CD4-positive, alpha-beta T cell (primary cell): Measurements from ENCODE around the gene RIPOR3. TPM values are rescaled to one million over a fixed set of nuclear protein-coding genes. Genes with fewer than 3 reads are reported as not detected.
"Not testable (repeated sequence)": the region's sequence is repeated elsewhere in the genome, so short reads cannot be mapped to it uniquely, and the experiment has no call there.

Experiments
- ATAC-seq: fragments of 200-7000 bp; cut with Tn5 transposase; one replicate; pipeline ENCODE4 v1.10.0; 2022; ENCODE audit warnings: mild to moderate bottlenecking; ENCODE audit not compliant: poor library complexity
- CTCF ChIA-PET: fragments of 350-600 bp; sonication (Branson Sonifier 250); formaldehyde crosslinking; loops from one replicate; lab custom pipeline; 2021; ENCODE audit warnings: antibody characterized with exemption, inconsistent platforms; lab: Charles Lee
- POLR2A ChIA-PET: fragments of 350-600 bp; sonication (Branson Sonifier 250); formaldehyde crosslinking; loops from one replicate; lab custom pipeline; 2021; ENCODE audit warnings: antibody characterized with exemption, inconsistent platforms; lab: Charles Lee
- DNase-seq, 14 experiments: peaks; one replicate each; pipeline ENCODE4 v3.0.0-alpha.2; 2013 to 2020; ENCODE audit warnings: mixed read lengths in 2 of 14
- H3K27ac ChIP-seq, 2 donors: one replicate each; pipeline versions ENCODE4 v1.5.1 to v1.7.0; 2013; ENCODE audit warnings: low read length in 2 of 2, low read depth in 1 of 2, mild to moderate bottlenecking in 1 of 2
- H3K27me3 ChIP-seq, 2 experiments: 1 replicate in 1 of 2; 2 replicates in 1 of 2; pipeline versions ENCODE4 v1.6.1 to v1.7.0; 2013; ENCODE audit warnings: low read length in 2 of 2, control low read depth in 1 of 2, mild to moderate bottlenecking in 1 of 2, moderate library complexity in 1 of 2; ENCODE audit not compliant: insufficient read depth in 2 of 2, control insufficient read depth in 1 of 2
- H3K36me3 ChIP-seq: one replicate; pipeline ENCODE4 v1.6.1; 2013; ENCODE audit warnings: low read length, control low read depth; ENCODE audit not compliant: insufficient read depth
- H3K4me1 ChIP-seq: one replicate; pipeline ENCODE4 v1.6.1; 2013; ENCODE audit warnings: low read length, control low read depth; ENCODE audit not compliant: insufficient read depth
- H3K4me3 ChIP-seq: one replicate; pipeline ENCODE4 v1.5.1; 2013; ENCODE audit warnings: mild to moderate bottlenecking, low read length, moderate library complexity
- H3K9me3 ChIP-seq, 2 experiments: 1 replicate in 1 of 2; 2 replicates in 1 of 2; pipeline versions ENCODE4 v1.6.1 to v1.7.0; 2013; ENCODE audit warnings: low read length in 2 of 2, mild to moderate bottlenecking in 2 of 2, control low read depth in 1 of 2, moderate library complexity in 1 of 2; ENCODE audit not compliant: control insufficient read depth in 1 of 2, insufficient read depth in 1 of 2
- H3K27ac Mint-ChIP-seq: one replicate; pipeline ENCODE4 v1.8.0; 2020; ENCODE audit warnings: mixed read lengths
- H3K27me3 Mint-ChIP-seq: one replicate; pipeline ENCODE4 v1.8.0; 2021; ENCODE audit warnings: mixed read lengths
- H3K36me3 Mint-ChIP-seq: one replicate; pipeline ENCODE4 v1.8.0; 2021; ENCODE audit warnings: low read depth, mixed read lengths
- H3K4me1 Mint-ChIP-seq: one replicate; pipeline ENCODE4 v1.8.0; 2021; ENCODE audit warnings: low read depth, mixed read lengths
- H3K4me3 Mint-ChIP-seq: one replicate; pipeline ENCODE4 v1.8.0; 2020; ENCODE audit warnings: mild to moderate bottlenecking, mixed read lengths
- H3K9me3 Mint-ChIP-seq: one replicate; pipeline ENCODE4 v1.8.0; 2020; ENCODE audit warnings: mixed read lengths
- CTCF ChIP-seq: fragments of 200-600 bp; IDR thresholded peaks from one replicate; pipeline ENCODE4 v1.8.0; 2022; ENCODE audit warnings: antibody characterized with exemption, mild to moderate bottlenecking
- intact Hi-C, 2 experiments: fragments of 100-400 bp; cut with DNase I in 1 of 2; cut with micrococcal nuclease in 1 of 2; formaldehyde crosslinking; loops; one replicate each; pipeline versions ENCODE4 v1.15.1 to v1.9.0; 2023 to 2025; cut with DNase I, micrococcal nuclease
- total RNA-seq, 174 experiments: library from RNA in 2 of 174; stranded (reverse) in 2 of 174; gene quantifications; one replicate each; pipeline ENCODE4 v1.2.3 and lab custom pipeline; 2021 to 2026

Gene RIPOR3
- total RNA-seq, 2 experiments from 2014 or later, result not detected

- Histone ChIP-seq H3K4me3 (no peak overlapping the region), H3K27me3 (no peaks in the 10 kb centered on the region), H3K4me1 (no peaks in the 10 kb centered on the region), H3K27ac (no peak overlapping the region), H3K36me3 (no peaks in the 10 kb centered on the region), H3K9me3 (no peaks in the 10 kb centered on the region)
- H3K27me3 Mint-ChIP-seq, result peaks cover 4% of the 10 kb centered on the region
- H3K36me3 Mint-ChIP-seq, result no peaks in the 10 kb centered on the region
- H3K27ac Mint-ChIP-seq, result no peak overlapping the region
- ChIA-PET POLR2A (no interaction called here), CTCF (no interaction called here)
- H3K4me3 Mint-ChIP-seq, result no peak overlapping the region
- no peak for TF ChIP-seq CTCF
- DNase-seq (no peak), ATAC-seq (no peak)
- no peaks in the 10 kb centered on the region for H3K4me1 Mint-ChIP-seq
- intact Hi-C loops, result no loop called here
- H3K9me3 Mint-ChIP-seq, result no peaks in the 10 kb centered on the region
Observed at GRCh38 chr20:50673146-50673465, 18.2 kb downstream of the RIPOR3 start.

- Mint-ChIP-seq H3K36me3 (no peaks in the 10 kb centered on the region), H3K27me3 (peaks cover 4% of the 10 kb centered on the region), H3K4me3 (no peak overlapping the region), H3K4me1 (no peaks in the 10 kb centered on the region), H3K27ac (no peak overlapping the region), H3K9me3 (no peaks in the 10 kb centered on the region)
- Histone ChIP-seq H3K4me1 (no peaks in the 10 kb centered on the region), H3K36me3 (no peaks in the 10 kb centered on the region), H3K27ac (no peak overlapping the region), H3K9me3 (no peaks in the 10 kb centered on the region), H3K4me3 (no peak overlapping the region), H3K27me3 (no peaks in the 10 kb centered on the region)
- ChIA-PET CTCF (no interaction called here), POLR2A (no interaction called here)
- ATAC-seq (no peak), DNase-seq (no peak)
- intact Hi-C loops, result no loop called here
- no peak for TF ChIP-seq CTCF
Observed at GRCh38 chr20:50672400-50673145, 18.8 kb downstream of the RIPOR3 start.

- Mint-ChIP-seq H3K4me3 (no peak overlapping the region), H3K27ac (no peak overlapping the region)
- intact Hi-C loops, result no loop called here
Observed at GRCh38 chr20:50671626-50672025, 19.7 kb downstream of the RIPOR3 start.

GRCh38 chr20:50671010-50671409 is 20.3 kb downstream of the RIPOR3 start:
- intact Hi-C loops, ATAC-seq, POLR2A ChIA-PET, H3K27ac Mint-ChIP-seq, H3K36me3 Mint-ChIP-seq, H3K4me1 Mint-ChIP-seq, H3K4me1 ChIP-seq, H3K9me3 Mint-ChIP-seq, H3K27me3 Mint-ChIP-seq, H3K4me3 Mint-ChIP-seq, CTCF ChIA-PET, H3K9me3 ChIP-seq, H3K4me3 ChIP-seq, H3K27me3 ChIP-seq, DNase-seq, H3K36me3 ChIP-seq, H3K27ac ChIP-seq: not testable (repeated sequence)

More at GRCh38 chr20:50671626-50672025, 19.7 kb downstream of the RIPOR3 start:
- ChIA-PET CTCF (no interaction called here), POLR2A (no interaction called here)
- H3K36me3 Mint-ChIP-seq, result no peaks in the 10 kb centered on the region
- H3K27me3 Mint-ChIP-seq, result peaks cover 4% of the 10 kb centered on the region
- Histone ChIP-seq H3K9me3 (no peaks in the 10 kb centered on the region), H3K36me3 (no peaks in the 10 kb centered on the region), H3K27me3 (no peaks in the 10 kb centered on the region), H3K4me1 (no peaks in the 10 kb centered on the region), H3K27ac (no peak overlapping the region), H3K4me3 (no peak overlapping the region)
- ATAC-seq (no peak), DNase-seq (no peak)
- H3K9me3 Mint-ChIP-seq, result no peaks in the 10 kb centered on the region
- no peak for TF ChIP-seq CTCF
- no peaks in the 10 kb centered on the region for H3K4me1 Mint-ChIP-seq
